Measurements from ENCODE around the gene TRIM17.
A peak's percentile ranks its signal among the peaks of the same experiment; 100 is the strongest.

Gene TRIM17

DNA sequence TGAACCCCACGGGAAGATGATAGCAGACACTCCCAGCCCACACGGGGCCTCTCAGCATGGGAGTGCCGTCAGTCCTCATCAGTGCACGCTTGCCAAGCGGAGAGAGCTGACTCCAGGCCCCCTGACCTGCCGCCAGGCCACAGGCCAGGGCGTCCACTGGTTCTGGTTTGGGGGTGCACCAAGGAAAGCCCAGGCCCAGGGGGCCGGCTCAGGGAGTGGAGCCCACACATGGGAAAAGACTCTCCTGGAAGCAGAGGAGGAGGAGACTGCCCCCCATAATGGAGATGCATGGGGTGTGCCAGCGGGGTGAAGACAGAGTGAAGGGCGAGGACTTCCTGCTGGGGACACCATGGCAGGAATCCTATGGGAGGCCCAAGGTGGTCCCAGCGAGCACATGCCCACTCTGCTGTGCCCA, 16.4 kb downstream of the TRIM17 start:
- DNase-seq, result no peak

DNA sequence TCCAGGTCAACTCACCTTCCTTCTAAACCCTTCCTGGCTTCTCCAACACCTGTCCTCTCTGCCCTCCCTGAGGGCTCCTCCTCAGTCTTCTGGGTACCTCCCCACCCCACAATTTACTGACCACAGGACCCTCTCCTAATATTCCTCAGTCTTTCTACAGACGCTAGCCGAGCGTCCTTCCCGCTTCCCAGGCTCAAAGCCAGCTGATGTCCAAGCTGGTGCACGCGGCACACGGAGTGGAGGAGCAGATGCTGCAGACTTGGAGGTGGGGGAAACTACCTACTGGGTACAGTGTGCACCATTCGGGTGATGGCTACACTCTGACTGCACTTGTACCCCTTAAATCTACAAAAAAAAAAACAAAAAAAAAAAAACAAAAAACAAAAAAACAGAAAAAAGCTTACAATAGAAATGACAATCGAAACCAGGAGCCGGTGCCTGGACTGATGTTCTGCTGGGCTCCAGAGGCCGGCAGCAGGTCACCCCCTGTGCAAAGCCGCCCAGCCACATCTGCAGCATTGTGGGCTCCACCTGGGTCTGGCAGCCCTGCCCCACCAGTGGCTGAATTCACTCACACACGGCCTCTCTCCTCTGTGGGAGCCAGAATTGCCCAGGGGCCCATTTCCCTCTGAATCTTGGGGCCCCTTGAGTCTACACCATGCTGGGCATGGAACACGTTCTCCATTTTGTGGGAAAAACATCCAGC, 17.0 kb downstream of the TRIM17 start:
- no peak for DNase-seq

DNA sequence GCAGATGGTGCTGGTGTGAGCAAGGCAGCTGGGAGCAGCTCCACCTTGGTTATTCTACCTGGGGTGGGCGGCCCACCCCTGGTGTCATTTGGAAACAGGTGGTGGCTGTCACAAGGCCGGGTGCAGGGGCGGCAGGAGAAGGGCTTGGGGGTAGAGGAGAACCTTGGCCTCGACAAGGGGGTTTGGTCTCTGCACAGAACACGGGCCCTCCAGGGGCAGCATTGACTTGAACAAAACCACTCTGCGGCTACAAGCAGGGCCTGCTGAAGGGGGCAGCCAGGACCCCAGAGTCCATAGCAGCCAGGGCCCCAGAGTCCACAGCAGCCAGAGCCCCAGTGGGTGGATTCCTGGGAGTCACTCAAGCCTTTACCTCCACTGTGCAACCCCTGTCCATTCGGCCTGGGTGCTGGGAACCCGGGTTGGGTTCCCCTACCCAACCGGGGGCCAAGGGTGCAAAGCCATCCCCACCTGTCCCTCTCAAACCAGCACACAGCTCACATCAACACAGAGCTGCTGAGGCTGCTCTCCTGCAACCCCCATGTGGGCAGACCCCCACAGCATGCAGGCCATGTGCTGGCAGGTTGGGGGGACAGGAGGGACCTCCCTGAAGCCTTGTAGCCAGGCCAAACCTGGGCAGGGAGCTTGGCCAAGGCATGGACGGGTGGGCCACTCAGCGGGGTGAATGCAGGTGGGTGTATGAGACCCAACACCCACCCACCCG, 17.8 kb downstream of the TRIM17 start:
- DNase-seq, result no peak

DNA sequence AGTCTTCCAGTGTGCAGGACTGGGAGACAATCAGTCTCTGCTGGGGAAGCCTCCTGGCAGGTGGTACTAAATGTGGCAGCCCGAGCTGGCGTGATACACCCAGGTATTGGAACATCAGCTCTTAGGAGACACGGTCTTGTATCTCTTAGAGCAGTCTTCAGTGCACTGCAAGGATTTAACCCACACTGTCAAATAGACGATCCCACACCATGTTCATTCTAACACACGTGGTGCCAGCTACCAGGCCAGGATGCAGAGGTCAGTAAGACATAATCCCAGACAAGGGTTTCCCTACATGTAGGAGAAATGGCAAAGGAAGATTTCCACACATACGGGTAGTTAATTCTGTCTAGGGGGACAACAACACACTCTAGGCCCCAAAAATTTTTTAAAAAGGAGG, 18.7 kb downstream of the TRIM17 start:
- no peak for DNase-seq

DNA sequence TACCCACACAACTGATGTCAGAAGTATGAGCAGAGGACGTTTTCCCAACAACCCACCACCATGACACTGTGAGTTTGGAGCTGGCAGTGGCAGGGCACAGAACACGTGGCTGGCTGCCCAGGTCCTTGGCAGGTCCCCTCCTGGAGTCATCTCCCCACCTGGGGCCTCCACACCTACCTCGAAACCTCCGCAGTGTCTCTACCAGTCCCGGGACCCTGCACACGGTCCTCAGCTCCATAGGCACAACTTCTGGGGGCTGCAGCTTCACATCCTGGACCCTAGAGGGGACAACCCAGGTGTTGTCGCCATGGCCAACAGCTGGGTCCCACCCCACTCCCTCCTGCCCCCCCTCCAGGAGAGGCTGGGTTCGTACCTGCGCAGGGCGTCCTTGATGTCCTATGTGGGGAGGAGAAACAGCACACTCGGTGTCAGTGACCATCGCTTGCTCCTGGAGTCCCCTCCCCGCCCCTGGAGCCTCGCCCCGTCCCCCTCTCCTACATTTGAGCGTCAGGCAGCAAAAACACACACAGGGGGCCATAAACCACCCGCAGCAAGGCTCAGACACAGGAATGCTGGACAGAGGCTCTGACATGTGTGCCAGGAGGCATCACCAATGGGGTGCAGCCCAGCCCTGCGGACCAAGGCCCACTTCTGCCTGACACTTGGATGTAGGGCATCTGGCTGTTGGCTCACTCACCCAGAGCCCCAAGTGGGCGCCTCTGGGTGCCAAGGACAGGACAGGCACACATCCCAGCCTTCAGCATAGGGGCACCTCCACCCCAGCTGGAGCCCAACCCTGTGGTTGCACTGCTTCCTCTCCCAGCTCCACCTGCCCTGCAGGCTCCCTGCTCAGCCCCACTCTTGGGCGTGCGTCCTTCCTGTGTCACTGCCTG, 19.6 kb downstream of the TRIM17 start:
- DNase-seq, result no peak

DNA sequence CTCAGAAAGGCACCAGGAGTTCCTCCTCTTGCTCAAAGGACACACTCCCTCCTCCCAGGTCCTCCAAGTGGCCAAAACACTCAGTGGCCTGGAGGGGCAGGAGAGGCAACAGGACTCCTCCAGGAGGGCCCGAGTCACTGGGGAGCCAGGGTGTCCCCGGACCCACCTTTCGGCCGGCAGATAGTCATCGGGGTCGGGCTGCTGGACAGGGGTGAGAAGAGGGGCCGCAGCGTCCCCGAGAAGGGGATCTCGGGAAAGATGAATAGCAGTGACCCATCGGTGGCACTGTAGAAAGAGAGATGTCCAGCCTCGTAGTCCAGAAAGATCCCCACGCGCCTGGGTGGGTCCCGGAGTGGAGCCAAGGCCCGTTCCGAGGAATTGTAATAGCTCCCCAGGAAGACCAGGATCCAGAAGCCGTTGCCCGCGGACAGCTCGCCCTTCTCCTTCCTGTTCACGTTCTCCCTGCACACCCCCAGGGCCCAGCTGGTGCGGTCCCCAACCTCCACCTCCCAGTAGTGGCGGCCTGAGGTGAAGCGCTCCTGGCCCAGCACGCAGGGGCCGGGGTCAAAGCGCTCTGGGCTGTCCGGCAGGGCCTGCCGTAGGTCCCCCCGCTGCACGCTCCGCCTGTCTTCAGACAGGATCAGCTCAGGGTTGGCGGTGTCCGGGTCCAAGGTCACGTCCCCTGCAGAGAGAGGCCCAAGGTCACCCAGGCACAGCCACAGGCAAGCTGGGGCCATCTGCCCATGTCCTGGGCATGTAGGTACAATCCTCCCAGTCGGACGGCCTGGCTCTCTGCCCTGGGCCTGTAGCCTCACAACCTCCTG, 21.9 kb downstream of the TRIM17 start:
- DNase-seq, result no peak

DNA sequence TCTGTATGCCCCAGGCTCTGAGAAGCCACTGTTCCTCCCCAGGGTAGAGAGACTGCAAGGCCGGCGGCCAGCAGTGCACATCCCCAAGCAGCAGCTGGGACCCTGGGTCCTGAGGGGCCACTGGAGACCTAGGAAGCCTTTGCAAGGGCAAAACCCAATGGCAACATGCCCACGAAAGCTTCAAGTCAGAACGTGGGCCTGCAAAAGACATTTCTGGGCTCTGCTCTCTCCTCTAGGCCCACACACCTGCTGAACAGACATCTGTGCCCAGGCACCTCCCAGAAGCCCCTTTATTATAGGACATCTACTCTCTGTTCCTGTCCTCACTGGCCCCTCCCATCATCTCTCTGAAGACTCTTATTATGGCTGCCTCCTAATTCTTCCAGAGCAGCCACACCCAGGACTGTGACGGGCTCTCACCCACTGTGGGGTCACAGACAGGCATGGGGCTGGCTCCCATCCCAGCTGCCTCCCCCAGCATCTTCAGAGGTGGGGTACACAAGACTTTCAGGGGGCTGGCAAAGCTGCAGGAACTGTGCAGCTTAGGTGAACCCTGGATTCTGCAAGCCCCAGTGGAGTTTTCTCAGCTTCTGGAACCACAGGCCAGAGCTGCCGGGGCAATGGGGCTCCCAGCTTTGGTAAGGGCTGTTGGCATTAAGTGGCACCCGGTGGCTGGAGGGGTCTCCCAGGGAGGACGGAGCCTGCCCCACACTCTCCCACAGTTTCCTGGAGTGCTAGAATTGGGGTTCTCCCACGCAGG, 22.7 kb downstream of the TRIM17 start:
- no peak for DNase-seq

DNA sequence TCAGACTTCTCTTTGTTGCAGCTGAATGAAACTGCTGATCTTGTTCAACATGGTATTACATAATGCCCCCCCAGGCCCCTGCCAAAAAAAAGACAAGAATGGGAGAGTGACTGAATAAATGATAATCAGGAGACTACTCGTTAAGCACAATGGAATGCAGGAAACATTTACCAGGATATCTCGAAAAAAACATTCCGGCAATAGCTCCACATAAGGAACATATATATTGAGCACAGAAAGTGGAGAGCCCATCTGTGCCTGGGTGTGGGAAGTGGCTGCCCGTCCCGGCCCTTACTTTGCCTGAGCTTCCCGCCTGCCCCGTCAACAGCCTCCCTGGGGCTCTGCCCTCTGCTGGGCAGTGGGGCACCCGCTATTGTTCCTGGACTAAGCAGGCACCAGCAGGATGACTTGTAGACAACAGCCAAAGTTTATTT, 23.4 kb downstream of the TRIM17 start:
- DNase-seq, result peak; percentile 27

DNA sequence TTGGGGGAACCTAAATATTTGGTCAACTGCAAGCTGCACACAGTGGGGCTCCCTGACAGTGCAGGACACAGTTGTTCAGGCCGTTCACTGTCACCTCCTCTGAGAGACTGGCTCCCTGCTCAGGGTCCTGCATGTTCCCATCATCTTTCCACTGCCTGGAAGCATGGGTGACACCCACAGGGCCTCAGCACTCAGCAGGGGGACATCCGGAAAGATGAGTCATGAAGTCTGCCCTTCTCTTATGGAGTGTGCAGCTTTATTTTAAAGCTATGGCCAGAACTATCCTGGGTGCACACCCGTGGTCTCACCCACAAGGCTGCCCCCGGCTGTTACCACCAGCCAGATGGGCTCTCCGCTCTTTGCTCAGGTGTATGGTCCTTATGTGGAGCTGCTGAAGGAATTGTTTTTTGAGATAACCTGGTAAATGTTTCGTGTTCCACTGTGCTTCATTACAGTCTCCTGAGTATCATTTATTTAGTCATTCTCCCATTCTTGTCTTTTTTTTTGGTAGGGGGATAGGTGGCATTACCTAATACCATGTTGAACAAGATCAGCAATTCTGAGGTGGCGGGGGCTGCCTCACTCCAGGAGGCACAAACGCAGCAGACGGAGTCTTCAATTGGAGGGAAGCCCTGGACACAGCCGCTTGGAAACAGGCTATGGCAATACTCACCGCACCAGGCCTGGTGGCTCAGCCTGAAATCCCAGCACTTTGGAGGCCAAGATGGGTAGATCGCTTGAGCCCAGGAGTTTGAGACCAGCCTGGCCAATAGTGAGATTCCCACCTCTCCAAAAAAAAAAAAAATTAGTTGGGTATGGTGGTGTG, 24.3 kb downstream of the TRIM17 start:
- DNase-seq, result no peak

DNA sequence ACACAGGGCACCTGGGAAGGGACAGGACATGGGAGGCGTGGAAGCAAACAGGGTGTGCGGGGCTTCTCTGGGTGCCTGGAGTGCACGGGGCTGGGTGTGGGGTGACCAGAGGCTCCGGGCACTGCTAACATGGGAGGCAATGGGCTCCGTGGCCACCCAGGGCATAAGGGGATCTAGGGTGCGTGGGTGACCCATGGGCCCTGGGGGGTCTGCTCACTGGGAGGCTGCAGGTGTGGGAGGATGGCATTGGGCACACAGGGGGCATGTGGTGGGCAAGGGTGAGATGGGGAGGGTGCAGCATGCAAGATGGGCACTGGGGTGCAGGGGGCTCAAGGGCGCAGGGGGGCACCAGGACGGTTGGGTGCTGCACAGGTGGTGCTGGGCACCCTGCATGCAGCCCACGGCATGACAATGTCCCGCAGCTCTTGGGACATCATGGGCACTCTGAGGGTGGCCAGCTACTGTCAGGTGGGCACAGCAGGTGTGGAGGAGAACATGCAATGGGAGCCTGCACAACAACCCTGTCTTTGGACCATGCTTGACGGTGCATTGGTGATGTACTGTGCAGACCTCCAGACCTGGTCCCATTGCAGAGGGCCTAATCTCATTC, 25.1 kb downstream of the TRIM17 start:
- no peak for DNase-seq

DNA sequence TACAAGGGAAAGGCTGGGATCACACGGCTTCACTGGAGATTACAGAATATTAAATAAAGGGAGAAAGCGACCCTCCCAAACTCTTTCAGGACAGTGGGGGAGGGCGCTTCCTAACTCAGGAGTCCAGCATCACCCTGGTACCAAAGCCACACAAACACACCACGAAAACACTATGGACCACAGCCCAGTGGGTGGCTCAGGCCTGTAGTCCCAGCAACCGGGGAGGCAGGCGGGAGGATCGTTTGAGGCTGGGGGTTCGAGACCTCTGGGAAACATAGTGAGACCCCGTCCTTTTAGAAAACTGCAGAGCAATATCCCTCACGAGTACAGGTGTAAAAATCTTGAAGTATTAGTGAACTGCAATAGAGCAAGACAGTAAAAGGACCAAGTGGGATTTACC, 26.0 kb downstream of the TRIM17 start:
- no peak for DNase-seq

DNA sequence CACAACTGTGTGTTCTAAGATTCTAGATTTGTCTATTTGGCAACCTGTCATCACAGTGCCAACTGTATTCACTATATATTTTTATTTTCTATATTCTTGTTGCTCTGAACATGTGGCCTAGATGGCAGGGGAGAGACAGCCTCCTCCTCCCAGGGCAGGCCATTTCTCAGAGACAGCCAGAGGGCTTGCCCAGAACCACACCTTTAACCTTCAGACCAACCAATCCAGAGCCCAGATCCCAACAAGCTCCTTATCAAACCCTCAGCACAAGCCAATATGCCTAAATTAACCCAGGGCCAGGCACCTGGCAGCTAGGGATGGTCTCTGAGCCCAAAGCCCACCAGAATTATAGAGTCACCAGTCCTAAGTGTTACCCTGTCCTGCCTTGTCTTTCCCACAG, 29.3 kb downstream of the TRIM17 start:
- no peak for DNase-seq

DNA sequence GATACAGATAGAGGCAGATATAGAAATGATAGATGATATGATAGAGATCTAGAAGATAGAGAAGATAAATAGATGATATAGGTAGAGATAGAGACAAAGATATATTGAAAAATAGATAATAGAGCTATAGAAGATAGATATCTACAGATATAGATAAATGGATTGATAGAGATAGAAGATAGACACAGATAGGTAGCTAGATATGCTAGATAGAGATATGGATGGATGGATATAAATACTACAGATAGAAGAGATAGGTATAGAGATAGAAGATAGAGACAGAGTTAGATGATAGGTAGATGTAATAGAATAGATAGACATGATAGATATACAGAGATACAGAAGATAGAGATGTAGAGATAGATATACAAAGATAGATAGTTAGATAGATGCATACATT, 31.4 kb downstream of the TRIM17 start:
- no peak for DNase-seq

DNA sequence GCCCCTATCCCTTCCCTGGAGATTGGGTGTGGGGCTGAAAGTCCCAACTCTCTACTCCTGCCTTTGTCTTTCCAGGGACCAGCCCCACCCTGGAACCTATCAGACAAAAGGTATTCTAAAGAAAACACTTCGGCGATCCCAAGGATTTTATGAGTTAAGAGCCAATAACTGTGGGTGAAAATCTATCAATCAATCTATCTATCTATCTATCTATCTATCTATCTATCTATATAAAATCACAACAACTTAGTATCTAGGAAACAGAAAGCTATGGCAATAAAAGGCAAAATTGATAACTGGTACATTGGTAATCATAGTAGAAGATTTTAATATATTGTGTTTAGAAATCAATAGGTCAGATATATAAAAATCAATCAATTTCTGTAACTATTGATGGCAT, 32.9 kb downstream of the TRIM17 start:
- no peak for DNase-seq

DNA sequence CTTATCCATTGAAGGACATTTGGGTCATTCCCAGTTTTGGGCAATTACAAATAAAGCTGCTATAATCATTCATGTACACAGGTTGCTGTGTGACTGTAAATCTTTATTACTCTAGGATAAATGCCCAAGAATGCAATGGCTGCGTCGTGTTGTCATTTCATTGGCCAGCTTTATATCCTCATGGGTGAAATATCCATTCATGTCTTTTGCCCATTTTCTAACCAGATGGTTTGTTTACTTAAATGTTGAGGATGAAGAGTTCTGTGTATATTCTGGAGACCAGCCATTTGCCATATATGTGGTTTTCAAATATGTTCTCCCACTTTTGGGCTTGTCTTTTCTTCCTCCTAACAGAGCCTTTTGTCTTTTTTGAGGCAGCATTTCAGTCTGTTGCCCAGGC, 35.3 kb downstream of the TRIM17 start:
- no peak for DNase-seq

DNA sequence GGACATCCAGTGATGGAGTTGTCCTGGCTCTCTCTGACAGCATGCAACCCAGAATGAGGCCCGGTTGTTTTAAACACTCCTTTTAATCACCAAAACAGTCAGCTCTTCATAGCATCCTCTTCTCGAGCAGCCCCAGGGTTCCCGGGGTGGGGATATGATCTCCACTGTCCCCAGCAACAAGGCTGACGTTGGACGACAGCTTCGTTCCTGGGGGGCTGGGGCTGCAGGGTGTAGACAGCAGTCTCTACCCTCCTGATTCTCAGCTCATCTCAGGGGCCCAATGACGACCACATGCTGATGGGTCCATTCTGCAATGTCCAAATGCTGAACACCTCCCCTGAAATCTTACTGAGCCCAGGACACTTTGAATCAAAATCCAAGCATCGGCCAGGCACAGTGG, 37.0 kb downstream of the TRIM17 start:
- no peak for DNase-seq

DNA sequence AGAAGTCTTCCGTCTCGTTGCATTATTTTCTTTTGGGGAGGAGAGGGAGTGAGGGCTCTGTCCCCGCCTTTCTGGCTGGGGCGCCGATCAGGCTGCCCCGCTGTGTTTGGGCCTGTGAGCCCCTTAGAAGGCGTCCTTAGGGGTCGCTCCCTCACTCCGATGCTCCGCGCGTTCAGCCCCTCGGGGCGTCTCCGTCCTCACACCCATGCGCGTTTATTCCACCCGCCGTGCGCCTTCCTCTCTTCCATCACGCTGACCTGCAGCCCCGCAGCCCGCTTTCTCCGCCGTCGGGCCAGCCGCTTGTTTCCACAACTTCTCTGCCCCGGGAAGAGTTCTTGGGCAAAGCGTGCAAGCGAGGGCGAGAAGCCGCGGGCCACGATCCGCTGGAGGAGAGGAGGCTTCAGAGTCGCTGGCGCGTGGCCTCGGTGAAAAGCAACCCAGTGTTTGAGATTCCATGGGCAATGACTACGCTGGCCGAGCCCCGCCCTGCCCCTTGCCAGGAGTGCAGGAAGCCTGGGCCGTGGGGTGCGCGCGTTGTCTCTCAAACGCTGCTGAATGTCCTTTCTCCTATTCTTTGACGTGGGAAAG, 37.7 kb downstream of the TRIM17 start:
- DNase-seq, result no peak

DNA sequence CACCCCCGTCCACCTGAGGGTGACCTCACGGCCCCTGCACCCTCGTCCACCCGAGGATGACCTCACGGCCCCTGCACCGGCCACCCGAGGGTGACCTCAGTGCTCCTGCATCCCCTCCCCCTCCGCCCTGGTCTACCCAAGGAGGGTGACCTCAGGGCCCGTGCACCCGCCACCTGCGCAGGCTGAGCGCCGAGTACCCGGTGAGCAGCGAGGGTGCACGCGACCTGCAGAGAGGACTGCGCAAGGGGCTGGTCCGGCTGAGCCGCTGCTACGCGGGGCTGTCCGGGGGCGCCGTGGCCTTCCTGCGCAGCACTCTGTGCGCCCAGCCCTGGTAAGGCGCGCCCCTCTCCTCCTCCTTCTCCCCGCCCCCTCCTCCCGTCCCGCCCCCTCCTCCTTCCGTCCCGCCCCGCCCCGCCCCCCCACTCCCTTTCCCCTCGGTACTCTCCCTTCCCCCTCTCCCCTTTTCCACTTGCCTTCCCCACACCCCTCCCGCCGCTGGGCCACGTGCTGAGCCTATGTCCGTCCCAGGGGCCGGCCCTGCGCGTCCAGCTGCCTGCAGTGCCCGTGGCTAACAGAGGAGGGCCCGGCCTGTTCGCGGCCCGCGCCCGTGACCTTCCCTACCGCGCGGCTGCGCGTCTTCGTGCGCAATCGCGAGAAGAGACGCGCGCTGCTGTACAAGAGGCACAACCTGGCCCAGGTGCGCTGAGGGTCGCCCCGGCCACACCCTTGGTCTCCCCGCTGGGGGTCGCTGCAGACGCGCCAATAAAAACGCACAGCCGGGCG, 38.4 kb downstream of the TRIM17 start:
- DNase-seq, result peak; percentile 49

DNA sequence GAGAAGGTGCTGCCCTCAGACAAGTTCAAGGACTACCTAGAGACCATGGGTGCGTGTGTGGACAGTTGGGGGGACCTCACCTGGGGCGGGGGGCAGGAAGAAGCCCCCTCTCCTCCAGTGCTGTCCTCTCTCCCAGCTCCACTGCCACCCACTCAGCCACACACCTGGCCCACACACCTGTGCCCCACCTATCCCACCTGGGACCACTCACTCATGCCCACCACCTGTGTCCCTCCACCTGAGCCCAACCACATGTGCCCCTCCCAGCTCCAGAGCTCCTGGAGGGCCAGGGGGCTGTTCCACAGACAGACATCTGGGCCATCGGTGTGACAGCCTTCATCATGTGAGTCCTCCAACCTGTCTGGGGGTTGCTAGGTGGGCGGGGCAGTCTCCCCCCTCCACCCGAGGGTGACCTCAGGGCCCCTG, 39.0 kb downstream of the TRIM17 start:
- no peak for DNase-seq
